ENCODE measurements around the gene UPB1. TPM values are rescaled to one million over a fixed set of nuclear protein-coding genes. Genes with fewer than 3 reads are reported as not detected.
A peak's percentile ranks its signal among the peaks of the same experiment; 100 is the strongest.

Gene UPB1
- total and polyA plus RNA-seq, 4 donors, result 7.1 to 115 (median 58.8) TPM

- Histone ChIP-seq H3K9ac (ENCODE audit: low read depth in 1 of 2, low read length in 2 of 2) (no peak overlapping the region), H3K9me3 (ENCODE audit: control insufficient read depth in 4 of 4, low read length in 3 of 4) (no peaks in the 10 kb centered on the region), H3K4me1 (ENCODE audit: control insufficient read depth in 4 of 4, insufficient read depth in 4 of 4, low read length in 3 of 4) (peaks cover 0 to 21% (median 7%) of the 10 kb centered on the region in 4 donors), H3K4me3 (ENCODE audit: low read depth in 1 of 3, low read length in 3 of 3) (no peak overlapping the region), H3K27ac (ENCODE audit: low read depth in 1 of 2, low read length in 2 of 2) (peak overlapping the region in 1 of 2 donors; percentile 40), H3K27me3 (ENCODE audit: control insufficient read depth in 4 of 4, insufficient read depth in 4 of 4, low read length in 3 of 4) (no peaks in the 10 kb centered on the region), H3K36me3 (ENCODE audit: control insufficient read depth in 4 of 4, insufficient read depth in 3 of 4, low read depth in 1 of 4, low read length in 3 of 4) (peaks cover 0 to 12% (median 7%) of the 10 kb centered on the region in 4 donors)
- WGBS, result 86% methylated on average over 1 of the region's 1 CpG
- no peak for DNase-seq (ENCODE audit: low spot score)
- peak; percentile 22 for TF ChIP-seq NR2F2 (IDR thresholded peaks at IDR 0.05)
- no peak for TF ChIP-seq RXRA (IDR thresholded peaks at IDR 0.05)
These were observed 35.2 kb upstream of the UPB1 start for GRCh38 chr22:24459911-24460310.

GRCh38 chr22:24460418-24461089, 34.6 kb upstream of the UPB1 start:
- Histone ChIP-seq H3K27me3 (ENCODE audit: control insufficient read depth in 4 of 4, insufficient read depth in 4 of 4, low read length in 3 of 4) (no peaks in the 10 kb centered on the region), H3K9ac (ENCODE audit: low read depth in 1 of 2, low read length in 2 of 2) (no peak overlapping the region), H3K9me3 (ENCODE audit: control insufficient read depth in 4 of 4, low read length in 3 of 4) (no peaks in the 10 kb centered on the region), H3K4me1 (ENCODE audit: control insufficient read depth in 4 of 4, insufficient read depth in 4 of 4, low read length in 3 of 4) (peaks cover 0 to 15% (median 3%) of the 10 kb centered on the region in 4 donors), H3K36me3 (ENCODE audit: control insufficient read depth in 4 of 4, insufficient read depth in 3 of 4, low read depth in 1 of 4, low read length in 3 of 4) (peaks cover 0 to 12% (median 8%) of the 10 kb centered on the region in 4 donors), H3K27ac (ENCODE audit: low read depth in 1 of 2, low read length in 2 of 2) (no peak overlapping the region), H3K4me3 (ENCODE audit: low read depth in 1 of 3, low read length in 3 of 3) (no peak overlapping the region)
- TF ChIP-seq SP1 (IDR thresholded peaks at IDR 0.05), result no peak
- no peak for TF ChIP-seq HNF4A (conservative IDR thresholded peaks at IDR 0.05)
- no peak for TF ChIP-seq NR2F2 (IDR thresholded peaks at IDR 0.05)
- TF ChIP-seq ATF3 (IDR thresholded peaks at IDR 0.05), result no peak
- TF ChIP-seq MAX (IDR thresholded peaks at IDR 0.05), result no peak
- no peak for TF ChIP-seq REST (IDR thresholded peaks at IDR 0.05)
- no peak for TF ChIP-seq RAD21 (IDR thresholded peaks at IDR 0.05)
- TF ChIP-seq YY1 (IDR thresholded peaks at IDR 0.05), result no peak
- DNase-seq (ENCODE audit: low spot score), result no peak
- WGBS, result 73% methylated on average over 10 of the region's 10 CpGs

GRCh38 chr22:24463071-24463760, 31.9 kb upstream of the UPB1 start:
- Histone ChIP-seq H3K4me3 (ENCODE audit: low read depth in 1 of 3, low read length in 3 of 3) (no peak overlapping the region), H3K27ac (ENCODE audit: low read depth in 1 of 2, low read length in 2 of 2) (no peak overlapping the region), H3K9ac (ENCODE audit: low read depth in 1 of 2, low read length in 2 of 2) (no peak overlapping the region), H3K36me3 (ENCODE audit: control insufficient read depth in 4 of 4, insufficient read depth in 3 of 4, low read depth in 1 of 4, low read length in 3 of 4) (peaks cover 2 to 20% (median 13%) of the 10 kb centered on the region in 4 donors), H3K9me3 (ENCODE audit: control insufficient read depth in 4 of 4, low read length in 3 of 4) (no peaks in the 10 kb centered on the region), H3K4me1 (ENCODE audit: control insufficient read depth in 4 of 4, insufficient read depth in 4 of 4, low read length in 3 of 4) (peaks cover 0 to 11% (median 5%) of the 10 kb centered on the region in 4 donors), H3K27me3 (ENCODE audit: control insufficient read depth in 4 of 4, insufficient read depth in 4 of 4, low read length in 3 of 4) (no peaks in the 10 kb centered on the region)
- DNase-seq (ENCODE audit: low spot score), result no peak
- WGBS, result 79% methylated on average over 6 of the region's 6 CpGs
- peak; percentile 10 to 31 for TF ChIP-seq HNF4A (conservative IDR thresholded peaks at IDR 0.05)
- no peak for TF ChIP-seq CTCF (IDR thresholded peaks at IDR 0.05; ENCODE audit: low read depth, low read length, missing input control)

Data from liver (tissue), 9 donors.